ENCODE data around the gene MAP2.

The MAP2 gene

DNA sequence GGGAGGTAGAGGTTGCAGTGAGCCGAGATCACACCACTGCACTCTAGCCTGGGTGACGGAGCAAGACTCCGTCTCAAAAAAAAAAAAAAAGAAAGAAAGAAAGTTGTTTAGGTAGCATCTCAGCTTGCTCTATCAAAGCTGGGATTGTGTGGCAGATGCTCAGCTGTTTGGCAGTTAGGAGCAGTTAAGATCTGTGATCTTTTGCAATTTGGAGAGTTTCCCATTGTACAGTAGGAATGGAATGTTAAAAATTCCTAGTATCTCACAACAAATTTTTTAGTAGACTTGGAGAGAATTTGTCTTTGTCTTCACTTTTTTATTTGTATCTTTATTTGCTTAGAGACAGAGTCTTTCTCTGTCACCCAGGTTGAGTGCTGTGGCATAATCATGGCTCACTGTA is 224.9 kb downstream of the MAP2 start:
- DNase-seq (ENCODE audit: low read depth in 2 of 2), result no peak

- no peak for DNase-seq (ENCODE audit: low read depth in 2 of 2)
Measured at GRCh38 chr2:209653134-209653533, 229.3 kb downstream of the MAP2 start.

DNA sequence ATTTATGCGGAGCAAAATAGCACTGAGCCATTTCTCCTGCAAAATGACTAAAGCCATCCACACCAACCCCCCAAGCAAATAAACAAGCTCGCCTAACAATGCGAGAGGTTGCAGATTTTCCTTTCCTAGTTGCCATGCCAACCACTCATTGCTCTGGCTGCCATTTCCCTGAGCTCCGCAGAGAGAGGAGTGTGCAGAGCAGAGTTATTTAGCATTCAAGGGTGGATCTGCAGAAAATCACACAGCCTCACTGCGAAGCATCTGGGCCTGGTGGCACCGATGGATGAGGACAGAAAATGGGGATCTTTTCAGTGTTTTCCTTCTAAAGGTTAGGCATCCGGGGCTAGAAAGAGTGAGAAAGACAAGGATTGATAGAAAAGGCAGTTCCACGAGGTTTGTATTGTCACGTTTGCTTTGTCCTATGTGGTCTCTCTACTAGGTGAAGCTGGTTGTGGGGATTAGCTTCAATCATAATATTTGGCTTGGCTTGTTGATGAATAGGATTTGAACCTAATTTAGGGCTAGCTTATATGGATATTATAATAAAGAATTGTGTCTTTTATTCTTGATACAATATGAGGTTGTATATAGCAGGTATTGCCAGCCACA is 237.5 kb downstream of the MAP2 start:
- DNase-seq (ENCODE audit: low read depth in 2 of 2), result no peak

- no peak for DNase-seq (ENCODE audit: low read depth in 2 of 2)
Measured at GRCh38 chr2:209662021-209662420, 238.2 kb downstream of the MAP2 start.

GRCh38 chr2:209663139-209663538 is 239.3 kb downstream of the MAP2 start:
- no peak for DNase-seq (ENCODE audit: low read depth in 2 of 2)

GRCh38 chr2:209663656-209664055 is 239.8 kb downstream of the MAP2 start:
- DNase-seq (ENCODE audit: low read depth in 2 of 2), result no peak

DNA sequence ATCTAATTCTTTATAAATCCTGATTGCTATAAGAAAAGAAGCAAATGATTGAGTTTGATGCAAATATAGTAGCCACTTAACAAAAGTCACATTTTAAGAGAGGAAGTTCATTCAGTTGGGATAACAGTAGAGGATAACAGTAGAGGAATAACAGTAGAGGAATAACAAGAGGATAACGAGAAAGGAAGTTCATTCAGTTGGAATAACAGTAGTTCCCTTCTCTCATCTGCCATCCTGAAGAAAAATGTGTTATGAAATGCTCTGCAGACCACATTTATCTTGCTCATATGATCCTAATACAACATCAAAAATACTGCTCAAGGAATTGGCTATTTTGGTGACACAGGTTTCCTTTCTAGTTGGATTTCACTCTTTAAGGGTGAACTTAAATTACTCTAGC is 242.4 kb downstream of the MAP2 start:
- no peak for DNase-seq (ENCODE audit: low read depth in 2 of 2)

GRCh38 chr2:209671020-209671680 is 247.3 kb downstream of the MAP2 start:
- DNase-seq (ENCODE audit: low read depth in 2 of 2), result no peak

DNA sequence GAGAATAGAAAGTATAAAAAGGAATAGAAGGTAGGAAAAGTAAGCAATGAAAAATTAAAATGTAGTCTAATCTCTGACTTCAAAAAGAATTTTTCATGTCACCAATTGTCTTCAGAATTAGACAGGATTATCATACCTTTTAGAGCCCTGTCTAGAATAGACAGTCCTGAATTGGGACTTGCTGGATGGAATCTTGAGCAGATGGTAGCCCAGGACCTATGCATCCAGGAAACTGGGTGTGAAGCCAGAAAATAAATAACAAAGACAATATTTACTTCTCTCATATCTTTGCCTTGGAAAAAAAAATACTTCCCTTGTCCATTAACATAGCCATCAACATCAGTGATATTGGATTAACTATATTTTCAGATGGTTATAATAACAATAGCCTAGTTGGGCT is 250.0 kb downstream of the MAP2 start:
- DNase-seq (ENCODE audit: low read depth in 2 of 2), result no peak

- DNase-seq (ENCODE audit: low read depth in 2 of 2), result no peak
Measured at GRCh38 chr2:209680596-209680995, 256.7 kb downstream of the MAP2 start.

GRCh38 chr2:209681201-209681735 is 257.4 kb downstream of the MAP2 start:
- DNase-seq (ENCODE audit: low read depth in 2 of 2), result no peak

DNA sequence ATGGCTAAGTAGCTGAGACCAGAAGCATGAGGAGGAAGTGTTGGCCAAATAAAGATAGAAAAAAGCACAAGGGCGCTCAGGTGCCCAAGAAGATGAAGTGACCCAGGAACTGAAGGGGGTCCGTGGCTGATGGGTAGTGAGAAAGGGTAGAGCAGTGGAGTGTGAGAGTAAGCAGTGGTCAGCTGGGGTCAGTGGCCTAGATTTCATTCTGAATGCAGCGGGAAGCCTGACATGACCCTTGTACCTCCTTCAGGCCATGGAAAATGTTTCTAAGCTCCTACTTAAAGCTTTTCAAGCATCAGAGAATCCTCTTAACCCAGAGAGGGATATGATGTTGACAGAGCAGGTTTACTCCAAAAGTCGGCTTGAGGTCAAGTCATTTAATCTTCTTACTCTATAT is 258.8 kb downstream of the MAP2 start:
- DNase-seq (ENCODE audit: low read depth in 2 of 2), result no peak

GRCh38 chr2:209685340-209685739 is 261.5 kb downstream of the MAP2 start:
- DNase-seq (ENCODE audit: low read depth in 2 of 2), result no peak

GRCh38 chr2:209685963-209686362 is 262.1 kb downstream of the MAP2 start:
- DNase-seq (ENCODE audit: low read depth in 2 of 2), result no peak

DNA sequence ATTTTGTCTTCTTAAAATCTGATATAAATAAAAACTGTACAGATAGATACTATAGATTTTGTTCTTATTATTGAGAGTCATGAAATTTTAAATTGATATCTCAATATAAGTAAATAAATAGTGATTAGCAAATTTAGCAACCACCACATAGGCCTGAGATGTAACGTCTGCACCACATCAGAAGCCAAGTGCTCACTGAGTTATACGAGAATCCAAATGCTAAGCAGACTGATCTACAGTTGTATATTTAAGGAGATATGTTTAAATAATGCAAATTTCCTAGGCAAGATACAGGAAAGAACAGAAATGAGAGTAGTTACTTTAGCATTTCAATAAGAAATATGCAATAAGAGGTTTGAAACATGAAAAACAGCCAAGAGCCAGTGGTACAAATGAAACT is 262.6 kb downstream of the MAP2 start:
- no peak for DNase-seq (ENCODE audit: low read depth in 2 of 2)

- no peak for DNase-seq (ENCODE audit: low read depth in 2 of 2)
Measured at GRCh38 chr2:209687323-209687969, 263.6 kb downstream of the MAP2 start.

GRCh38 chr2:209688385-209688784 is 264.5 kb downstream of the MAP2 start:
- no peak for DNase-seq (ENCODE audit: low read depth in 2 of 2)

- no peak for DNase-seq (ENCODE audit: low read depth in 2 of 2)
Measured at GRCh38 chr2:209690029-209690754, 266.3 kb downstream of the MAP2 start.

DNA sequence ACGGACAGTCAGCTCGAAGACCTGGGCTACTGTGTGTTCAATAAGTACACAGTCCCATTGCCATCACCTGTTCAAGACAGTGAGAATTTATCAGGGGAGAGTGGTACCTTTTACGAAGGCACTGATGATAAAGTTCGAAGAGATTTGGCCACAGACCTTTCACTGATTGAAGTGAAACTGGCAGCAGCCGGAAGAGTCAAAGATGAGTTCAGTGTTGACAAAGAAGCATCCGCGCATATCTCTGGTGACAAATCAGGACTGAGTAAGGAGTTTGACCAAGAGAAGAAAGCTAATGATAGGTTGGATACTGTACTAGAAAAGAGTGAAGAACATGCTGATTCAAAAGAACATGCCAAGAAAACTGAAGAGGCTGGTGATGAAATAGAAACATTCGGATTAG is 270.9 kb downstream of the MAP2 start:
- DNase-seq (ENCODE audit: low read depth in 2 of 2), result no peak

DNA sequence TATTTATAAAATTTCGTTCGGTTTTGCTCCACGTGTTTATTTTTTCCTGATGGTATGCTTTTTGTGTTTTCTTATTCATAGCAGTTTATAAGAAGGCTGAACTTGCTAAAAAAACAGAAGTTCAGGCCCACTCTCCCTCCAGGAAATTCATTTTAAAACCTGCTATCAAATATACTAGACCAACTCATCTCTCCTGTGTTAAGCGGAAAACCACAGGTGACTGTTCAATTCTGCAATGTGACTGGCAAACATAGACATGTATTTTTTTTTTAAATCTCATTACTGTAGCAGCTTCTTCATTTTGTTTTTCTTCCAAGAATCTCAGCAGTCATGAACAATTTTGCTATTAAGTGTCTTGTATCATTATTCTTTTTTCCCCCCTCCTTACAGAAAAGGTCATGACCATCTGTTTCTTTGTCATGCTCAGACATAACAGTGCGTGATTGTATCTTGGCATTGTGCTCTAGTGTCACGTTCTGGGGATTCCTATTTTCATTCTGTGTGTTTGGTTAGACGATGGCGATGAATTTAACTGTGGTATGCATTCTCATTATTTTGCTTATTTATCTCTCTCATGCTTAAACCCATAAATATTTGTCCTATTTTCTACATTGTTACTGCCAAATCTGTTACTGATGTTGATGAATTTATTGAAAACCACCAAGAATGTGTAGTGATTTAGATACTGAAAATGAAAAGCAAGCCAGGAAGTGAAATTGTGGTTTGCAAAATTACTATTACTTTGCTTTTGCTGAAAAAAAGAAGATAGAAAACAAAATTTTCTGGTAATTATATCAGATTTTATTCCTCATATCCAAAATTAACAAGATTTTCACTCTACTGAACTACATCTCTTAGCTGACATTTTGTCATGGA is 273.2 kb downstream of the MAP2 start:
- DNase-seq (ENCODE audit: low read depth in 2 of 2), result no peak

GRCh38 chr2:209702775-209703174 is 278.9 kb downstream of the MAP2 start:
- no peak for DNase-seq (ENCODE audit: low read depth in 2 of 2)
